HG02840 (cell line): ENCODE data around the gene HOXD12.

Experiments
- ATAC-seq: cut with Tn5 transposase; IDR thresholded peaks from one replicate; pipeline ENCODE4 v1.9.1; 2021; ENCODE audit warnings: mild to moderate bottlenecking, moderate library complexity, moderate number of reproducible peaks; ENCODE audit not compliant: unreplicated experiment, low FRiP score

The HOXD12 gene

GRCh38 chr2:176099728-176100546, at the start of gene HOXD12:
TSS of gene HOXD12 (plus strand) at chr2:176099795. CDS start at chr2:176099802, 7 bp downstream.
- ATAC-seq, result no peak

- no peak for ATAC-seq
Observed at GRCh38 chr2:176056406-176056805, 43.2 kb upstream of the HOXD12 start.

GRCh38 chr2:176063958-176064357, 35.6 kb upstream of the HOXD12 start:
- ATAC-seq, result no peak

GRCh38 chr2:176066645-176067588, 32.7 kb upstream of the HOXD12 start:
- ATAC-seq, result no peak

- ATAC-seq, result no peak
Observed at GRCh38 chr2:176067589-176068418, 31.8 kb upstream of the HOXD12 start.

GRCh38 chr2:176068419-176068832, 31.2 kb upstream of the HOXD12 start:
- no peak for ATAC-seq

GRCh38 chr2:176071330-176072291, 28.0 kb upstream of the HOXD12 start:
- ATAC-seq, result no peak

- no peak for ATAC-seq
Observed at GRCh38 chr2:176072292-176072669, 27.3 kb upstream of the HOXD12 start.

GRCh38 chr2:176072951-176073904, 26.4 kb upstream of the HOXD12 start:
- ATAC-seq, result no peak

GRCh38 chr2:176074919-176075425, 24.6 kb upstream of the HOXD12 start:
- ATAC-seq, result no peak

- ATAC-seq, result no peak
Observed at GRCh38 chr2:176075481-176075880, 24.1 kb upstream of the HOXD12 start.

GRCh38 chr2:176076063-176076462, 23.5 kb upstream of the HOXD12 start:
- no peak for ATAC-seq

GRCh38 chr2:176076796-176077195, 22.8 kb upstream of the HOXD12 start:
- ATAC-seq, result no peak

- no peak for ATAC-seq
Observed at GRCh38 chr2:176078541-176079284, 20.9 kb upstream of the HOXD12 start.

- no peak for ATAC-seq
Observed at GRCh38 chr2:176079285-176079830, 20.2 kb upstream of the HOXD12 start.

GRCh38 chr2:176079831-176080539, 19.6 kb upstream of the HOXD12 start:
- ATAC-seq, result no peak
